Neural cell (in vitro differentiated cells): ENCODE results near the gene UBAC2. TPM values are rescaled to one million over a fixed set of nuclear protein-coding genes. Genes with fewer than 3 reads are reported as not detected.

Experiments
- H2AFZ ChIP-seq: fragments of 200-600, 300-800 bp; sonication (generic), shearing (Covaris generic); 2 replicates; pipeline ENCODE4 v1.6.0; 2014; ENCODE audit warnings: low read depth, mild to moderate bottlenecking, antibody characterized with exemption, low read length, moderate library complexity
- H3F3A ChIP-seq: fragments of 200-600 bp; shearing (Covaris generic); 2 replicates; pipeline ENCODE4 v1.6.1; 2016; ENCODE audit warnings: mild to moderate bottlenecking, moderate library complexity, mixed read lengths, antibody characterized with exemption, low read length; ENCODE audit not compliant: insufficient read depth, poor library complexity, severe bottlenecking
- H3K27ac ChIP-seq: fragments of 200-600, 300-800 bp; sonication (generic), shearing (Covaris generic); 2 replicates; pipeline ENCODE4 v1.5.1; 2014; ENCODE audit warnings: mild to moderate bottlenecking, low read length, moderate library complexity
- H3K27me3 ChIP-seq: fragments of 300-800, 200-600 bp; sonication (generic), shearing (Covaris generic); 2 replicates; pipeline ENCODE4 v1.6.0; 2014; ENCODE audit warnings: mild to moderate bottlenecking, low read depth, low read length, moderate library complexity; ENCODE audit not compliant: insufficient read depth
- H3K36me3 ChIP-seq: fragments of 300-800, 200-600 bp; sonication (generic), shearing (Covaris generic); 2 replicates; pipeline ENCODE4 v1.5.1; 2014; ENCODE audit warnings: mild to moderate bottlenecking, antibody characterized with exemption, low read length, moderate library complexity; ENCODE audit not compliant: insufficient read depth
- H3K4me2 ChIP-seq: fragments of 300-800, 200-600 bp; sonication (generic), shearing (Covaris generic); 2 replicates; pipeline ENCODE4 v1.6.0; 2014; ENCODE audit warnings: mild to moderate bottlenecking, low read length
- H3K4me3 ChIP-seq: fragments of 300-800, 200-600 bp; sonication (generic), shearing (Covaris generic); 2 replicates; pipeline ENCODE4 v1.5.1; 2014; ENCODE audit warnings: mild to moderate bottlenecking, low read length, moderate library complexity
- H3K79me2 ChIP-seq: fragments of 200-600 bp; shearing (Covaris generic); replicated peaks from 2 replicates; pipeline ENCODE4 v1.6.0; 2014; ENCODE audit warnings: mild to moderate bottlenecking, low read length, moderate library complexity; ENCODE audit not compliant: insufficient read depth
- H3K9ac ChIP-seq: fragments of 300-800, 200-600 bp; sonication (generic), shearing (Covaris generic); 2 replicates; pipeline ENCODE4 v1.6.1; 2016; ENCODE audit warnings: mild to moderate bottlenecking, low read length, mixed read lengths
- H3K9me2 ChIP-seq: fragments of 200-600 bp; shearing (Covaris generic); 2 replicates; pipeline ENCODE4 v1.6.1; 2016; ENCODE audit warnings: mild to moderate bottlenecking, low read length, mixed read lengths; ENCODE audit not compliant: insufficient read depth
- H3K9me3 ChIP-seq: fragments of 200-600, 300-800 bp; sonication (generic), shearing (Covaris generic); 2 replicates; pipeline ENCODE4 v1.6.1; 2016; ENCODE audit warnings: mild to moderate bottlenecking, mixed run types, low read length, moderate library complexity, mixed read lengths
- H4K20me1 ChIP-seq: fragments of 200-600 bp; shearing (Covaris generic); 2 replicates; pipeline ENCODE4 v1.6.1; 2016; ENCODE audit warnings: mild to moderate bottlenecking, mixed run types; ENCODE audit not compliant: insufficient read depth
- EP300 ChIP-seq: fragments of 450-650 bp; conservative IDR thresholded peaks from 2 replicates; pipeline ENCODE4 v1.6.1; 2014; ENCODE audit warnings: antibody characterized with exemption, mild to moderate bottlenecking, moderate library complexity; ENCODE audit not compliant: poor library complexity, severe bottlenecking
- EZH2 ChIP-seq: fragments of 200-600, 300-800 bp; shearing (Covaris generic), sonication (generic); IDR thresholded peaks from 2 replicates; pipeline ENCODE4 v1.6.1; 2014; ENCODE audit warnings: antibody characterized with exemption, low read length, borderline replicate concordance, mild to moderate bottlenecking; ENCODE audit not compliant: insufficient read depth, poor library complexity, severe bottlenecking
- MXI1 ChIP-seq: fragments of 450-650 bp; conservative IDR thresholded peaks from 2 replicates; pipeline ENCODE4 v1.6.1; 2014; ENCODE audit warnings: antibody characterized with exemption, mild to moderate bottlenecking; ENCODE audit not compliant: poor library complexity, severe bottlenecking
- POLR2AphosphoS5 ChIP-seq: IDR thresholded peaks from 2 replicates; pipeline ENCODE4 v1.6.1; 2012
- RAD21 ChIP-seq: fragments of 450-650 bp; conservative IDR thresholded peaks from 2 replicates; pipeline ENCODE4 v1.6.1; 2014; ENCODE audit warnings: antibody characterized with exemption, mild to moderate bottlenecking, moderate library complexity
- SMC3 ChIP-seq: fragments of 450-650 bp; conservative IDR thresholded peaks from 2 replicates; pipeline ENCODE4 v1.6.1; 2014; ENCODE audit warnings: antibody characterized with exemption, mild to moderate bottlenecking, moderate library complexity; ENCODE audit not compliant: poor library complexity
- TAF1 ChIP-seq: IDR thresholded peaks from 2 replicates; pipeline ENCODE4 v1.6.1; 2012; ENCODE audit warnings: low read depth
- polyA plus RNA-seq: library from polyadenylated mRNA; depleted of rRNA; stranded (reverse); fragments of >200 nt; gene quantifications from 2 replicates; pipeline ENCODE4 v1.2.3, GENCODE V29; 2014
- TF ChIP-seq, protein P1 (sequence below): IDR thresholded peaks from 2 replicates; pipeline ENCODE4 v1.6.1; 2012; ENCODE audit warnings: borderline replicate concordance
- TF ChIP-seq, protein P2 (sequence below): fragments of 450-650 bp; IDR thresholded peaks from 2 replicates; pipeline ENCODE4 v1.5.1; 2014; ENCODE audit warnings: antibody characterized with exemption, mild to moderate bottlenecking, moderate library complexity; ENCODE audit not compliant: poor library complexity, severe bottlenecking

UBAC2 gene
- polyA plus RNA-seq, 1 donor from 2014 or later: 56.9 TPM

DNA sequence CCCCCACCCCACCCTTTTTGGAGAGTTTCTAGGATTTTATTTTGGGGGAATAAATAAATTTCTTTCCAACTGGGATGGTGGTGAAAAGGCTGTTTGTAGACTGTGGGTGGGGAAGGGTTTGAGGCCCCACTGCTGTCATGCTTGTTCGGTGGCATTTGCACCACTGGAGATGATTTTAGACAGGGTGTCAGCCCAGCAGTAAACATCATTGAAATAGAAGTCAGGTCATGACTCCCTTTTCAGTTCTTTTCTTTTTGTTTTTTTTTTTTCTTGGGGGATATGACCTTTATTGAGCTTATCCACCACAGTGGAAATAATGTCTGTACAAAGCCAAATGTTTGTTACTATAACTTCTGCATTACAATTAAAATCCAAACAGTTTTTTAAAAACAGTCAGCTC is 14.1 kb downstream of the UBAC2 start:
- peaks cover 11% of the 10 kb centered on the region for H3K79me2 ChIP-seq
- H3K27me3 ChIP-seq: no peaks in the 10 kb centered on the region
- no peak overlapping the region for H3K27ac ChIP-seq
- H2AFZ ChIP-seq: no peak overlapping the region
- no peak overlapping the region for H3K9ac ChIP-seq
- H3K4me3 ChIP-seq: no peak overlapping the region
- H3K9me3 ChIP-seq: no peaks in the 10 kb centered on the region
- TF ChIP-seq POLR2AphosphoS5: no peak
- H4K20me1 ChIP-seq: no peaks in the 10 kb centered on the region
- no peak overlapping the region for H3K4me2 ChIP-seq
- H3K36me3 ChIP-seq: no peaks in the 10 kb centered on the region
- H3K9me2 ChIP-seq: no peaks in the 10 kb centered on the region
- no peaks in the 10 kb centered on the region for H3F3A ChIP-seq

DNA sequence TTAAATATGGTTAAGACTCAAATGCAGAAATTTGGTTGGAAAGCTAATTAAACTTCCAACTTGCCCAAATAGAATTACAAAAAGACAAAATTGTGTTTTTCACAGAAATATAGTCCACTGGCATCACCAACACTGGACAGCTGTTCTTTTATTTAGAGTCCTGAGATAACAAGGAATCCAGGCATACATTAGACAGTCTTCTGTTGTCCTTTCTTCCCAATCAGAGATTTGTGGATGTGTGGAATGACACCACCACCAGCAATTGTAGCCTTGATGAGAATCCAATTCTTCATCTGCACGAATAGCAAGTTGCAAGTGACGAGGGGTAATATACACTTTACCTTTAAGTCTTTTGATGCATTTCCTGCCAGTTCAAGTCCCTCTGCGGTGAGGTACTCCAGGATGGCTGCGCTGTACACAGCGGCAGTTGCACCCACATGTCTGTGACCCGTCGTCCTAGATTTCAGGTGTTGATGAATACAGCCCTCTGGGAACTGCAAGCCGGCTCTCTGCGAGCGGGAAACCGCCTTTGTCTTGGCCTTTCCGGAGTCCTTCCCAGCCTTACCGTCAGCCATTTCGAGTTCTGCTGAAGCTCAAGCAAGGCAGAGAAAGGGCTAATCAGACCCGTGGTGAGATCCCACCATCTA is 14.7 kb downstream of the UBAC2 start:
- Histone ChIP-seq H3F3A (no peaks in the 10 kb centered on the region), H3K79me2 (peaks cover 16% of the 10 kb centered on the region), H3K9me2 (no peaks in the 10 kb centered on the region), H3K9ac (no peak overlapping the region), H3K36me3 (no peaks in the 10 kb centered on the region), H4K20me1 (no peaks in the 10 kb centered on the region), H3K4me2 (no peak overlapping the region), H2AFZ (no peak overlapping the region), H3K27me3 (no peaks in the 10 kb centered on the region), H3K27ac (no peak overlapping the region), H3K9me3 (no peaks in the 10 kb centered on the region), H3K4me3 (no peak overlapping the region)
- TF ChIP-seq TAF1: no peak
- no peak for TF ChIP-seq MXI1
- no peak for TF ChIP-seq SMC3
- TF ChIP-seq, protein P1, sequence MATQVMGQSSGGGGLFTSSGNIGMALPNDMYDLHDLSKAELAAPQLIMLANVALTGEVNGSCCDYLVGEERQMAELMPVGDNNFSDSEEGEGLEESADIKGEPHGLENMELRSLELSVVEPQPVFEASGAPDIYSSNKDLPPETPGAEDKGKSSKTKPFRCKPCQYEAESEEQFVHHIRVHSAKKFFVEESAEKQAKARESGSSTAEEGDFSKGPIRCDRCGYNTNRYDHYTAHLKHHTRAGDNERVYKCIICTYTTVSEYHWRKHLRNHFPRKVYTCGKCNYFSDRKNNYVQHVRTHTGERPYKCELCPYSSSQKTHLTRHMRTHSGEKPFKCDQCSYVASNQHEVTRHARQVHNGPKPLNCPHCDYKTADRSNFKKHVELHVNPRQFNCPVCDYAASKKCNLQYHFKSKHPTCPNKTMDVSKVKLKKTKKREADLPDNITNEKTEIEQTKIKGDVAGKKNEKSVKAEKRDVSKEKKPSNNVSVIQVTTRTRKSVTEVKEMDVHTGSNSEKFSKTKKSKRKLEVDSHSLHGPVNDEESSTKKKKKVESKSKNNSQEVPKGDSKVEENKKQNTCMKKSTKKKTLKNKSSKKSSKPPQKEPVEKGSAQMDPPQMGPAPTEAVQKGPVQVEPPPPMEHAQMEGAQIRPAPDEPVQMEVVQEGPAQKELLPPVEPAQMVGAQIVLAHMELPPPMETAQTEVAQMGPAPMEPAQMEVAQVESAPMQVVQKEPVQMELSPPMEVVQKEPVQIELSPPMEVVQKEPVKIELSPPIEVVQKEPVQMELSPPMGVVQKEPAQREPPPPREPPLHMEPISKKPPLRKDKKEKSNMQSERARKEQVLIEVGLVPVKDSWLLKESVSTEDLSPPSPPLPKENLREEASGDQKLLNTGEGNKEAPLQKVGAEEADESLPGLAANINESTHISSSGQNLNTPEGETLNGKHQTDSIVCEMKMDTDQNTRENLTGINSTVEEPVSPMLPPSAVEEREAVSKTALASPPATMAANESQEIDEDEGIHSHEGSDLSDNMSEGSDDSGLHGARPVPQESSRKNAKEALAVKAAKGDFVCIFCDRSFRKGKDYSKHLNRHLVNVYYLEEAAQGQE: no peak
- no peak for TF ChIP-seq EP300
- TF ChIP-seq RAD21: no peak
- no peak for TF ChIP-seq POLR2AphosphoS5
- TF ChIP-seq EZH2: no peak
- TF ChIP-seq, protein P2, sequence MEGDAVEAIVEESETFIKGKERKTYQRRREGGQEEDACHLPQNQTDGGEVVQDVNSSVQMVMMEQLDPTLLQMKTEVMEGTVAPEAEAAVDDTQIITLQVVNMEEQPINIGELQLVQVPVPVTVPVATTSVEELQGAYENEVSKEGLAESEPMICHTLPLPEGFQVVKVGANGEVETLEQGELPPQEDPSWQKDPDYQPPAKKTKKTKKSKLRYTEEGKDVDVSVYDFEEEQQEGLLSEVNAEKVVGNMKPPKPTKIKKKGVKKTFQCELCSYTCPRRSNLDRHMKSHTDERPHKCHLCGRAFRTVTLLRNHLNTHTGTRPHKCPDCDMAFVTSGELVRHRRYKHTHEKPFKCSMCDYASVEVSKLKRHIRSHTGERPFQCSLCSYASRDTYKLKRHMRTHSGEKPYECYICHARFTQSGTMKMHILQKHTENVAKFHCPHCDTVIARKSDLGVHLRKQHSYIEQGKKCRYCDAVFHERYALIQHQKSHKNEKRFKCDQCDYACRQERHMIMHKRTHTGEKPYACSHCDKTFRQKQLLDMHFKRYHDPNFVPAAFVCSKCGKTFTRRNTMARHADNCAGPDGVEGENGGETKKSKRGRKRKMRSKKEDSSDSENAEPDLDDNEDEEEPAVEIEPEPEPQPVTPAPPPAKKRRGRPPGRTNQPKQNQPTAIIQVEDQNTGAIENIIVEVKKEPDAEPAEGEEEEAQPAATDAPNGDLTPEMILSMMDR: no peak
